DND-41 (cell line): ENCODE measurements around the gene FOXF2.

ENCODE experiments used
- ATAC-seq: fragments of 200-7000 bp; cut with Tn5 transposase; 3 replicates; pipeline ENCODE4 v1.9.1; 2021; ENCODE audit warnings: low read depth; ENCODE audit not compliant: insufficient read depth
- DNase-seq: peaks from one replicate; pipeline ENCODE4 v3.0.0-alpha.2; 2020
- H2AFZ ChIP-seq: 2 replicates; pipeline ENCODE4 v1.6.0; 2012; ENCODE audit warnings: low read depth, low read length
- H3K27ac ChIP-seq: 2 replicates; pipeline ENCODE4 v1.5.1; 2012; ENCODE audit warnings: low read length, inconsistent platforms
- H3K27me3 ChIP-seq: fragments of 200-600 bp; sonication (generic); 2 replicates; pipeline ENCODE4 v1.6.0; 2012; ENCODE audit warnings: low read length, mild to moderate bottlenecking, inconsistent platforms; ENCODE audit not compliant: insufficient read depth, poor library complexity
- H3K36me3 ChIP-seq: 2 replicates; pipeline ENCODE4 v1.5.1; 2012; ENCODE audit warnings: low read length, inconsistent platforms; ENCODE audit not compliant: insufficient read depth
- H3K4me1 ChIP-seq: 2 replicates; pipeline ENCODE4 v1.5.1; 2012; ENCODE audit warnings: mild to moderate bottlenecking, low read length; ENCODE audit not compliant: insufficient read depth
- H3K4me2 ChIP-seq: 2 replicates; pipeline ENCODE4 v1.6.0; 2012; ENCODE audit warnings: mild to moderate bottlenecking, moderate library complexity, low read length, inconsistent platforms; ENCODE audit not compliant: insufficient read depth
- H3K4me3 ChIP-seq, 2 experiments: fragments of 200-600 bp in 1 of 2; shearing (Covaris generic) in 1 of 2; 2 replicates each; pipeline ENCODE4 v1.5.1; 2012 to 2016; ENCODE audit warnings: inconsistent platforms in 2 of 2, low read length in 2 of 2, mild to moderate bottlenecking in 2 of 2, low read depth in 1 of 2, moderate library complexity in 1 of 2
- H3K79me2 ChIP-seq: 2 replicates; pipeline ENCODE4 v1.6.0; 2012; ENCODE audit warnings: low read length, inconsistent platforms; ENCODE audit not compliant: insufficient read depth
- H3K9ac ChIP-seq: 2 replicates; pipeline ENCODE4 v1.6.0; 2012; ENCODE audit warnings: low read depth, mild to moderate bottlenecking, inconsistent platforms, low read length, moderate library complexity
- H3K9me3 ChIP-seq: 2 replicates; pipeline ENCODE4 v1.5.1; 2012; ENCODE audit warnings: low read length, moderate library complexity, mild to moderate bottlenecking, inconsistent platforms; ENCODE audit not compliant: insufficient read depth, severe bottlenecking
- H4K20me1 ChIP-seq: 2 replicates; pipeline ENCODE4 v1.6.0; 2012; ENCODE audit warnings: low read length; ENCODE audit not compliant: insufficient read depth
- CTCF ChIP-seq: IDR thresholded peaks from 2 replicates; pipeline ENCODE4 v1.5.1; 2012; ENCODE audit warnings: borderline replicate concordance, low read length, moderate library complexity, mild to moderate bottlenecking; ENCODE audit not compliant: poor library complexity, severe bottlenecking; ENCODE audit errors: extremely low read depth
- EZH2 ChIP-seq: IDR thresholded peaks from 3 replicates; pipeline ENCODE4 v1.6.1; 2012; ENCODE audit warnings: borderline replicate concordance, low read depth, mild to moderate bottlenecking, moderate library complexity, low read length, inconsistent platforms; ENCODE audit not compliant: severe bottlenecking

The FOXF2 gene

DNA sequence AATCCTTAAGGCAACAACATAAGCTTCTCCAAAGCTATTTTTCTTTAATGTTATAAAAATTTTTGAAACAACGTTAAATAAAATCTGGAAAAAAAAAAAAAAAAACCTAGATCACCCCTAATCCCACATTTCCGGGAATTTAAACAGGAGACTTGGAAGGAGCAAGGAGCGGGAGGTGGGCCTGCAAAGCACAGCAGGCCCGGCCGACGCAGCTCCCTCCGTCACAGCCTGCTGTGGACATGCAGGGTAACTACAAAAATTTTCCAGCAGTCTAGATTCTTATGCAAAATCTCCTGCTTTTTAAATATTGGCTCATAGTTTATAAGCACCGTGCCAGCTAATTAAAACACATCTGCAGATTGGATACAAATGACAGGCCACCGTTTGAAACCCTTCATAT is 23.5 kb downstream of the FOXF2 start:
- no peak overlapping the region for H3K27ac ChIP-seq
- H4K20me1 ChIP-seq: no peaks in the 10 kb centered on the region; the same call in 1 of the 2 replicates
- H3K27me3 ChIP-seq: no peaks in the 10 kb centered on the region
- no peak overlapping the region for H2AFZ ChIP-seq
- TF ChIP-seq CTCF: no peak
- no peak for TF ChIP-seq EZH2
- H3K36me3 ChIP-seq: no peaks in the 10 kb centered on the region
- no peaks in the 10 kb centered on the region for H3K79me2 ChIP-seq
- no peak overlapping the region for H3K4me3 ChIP-seq
- H3K4me1 ChIP-seq: no peaks in the 10 kb centered on the region
- H3K9ac ChIP-seq: no peak overlapping the region
- no peak overlapping the region for H3K4me2 ChIP-seq
- DNase-seq: no peak
- no peaks in the 10 kb centered on the region for H3K9me3 ChIP-seq
- ATAC-seq: no peak

DNA sequence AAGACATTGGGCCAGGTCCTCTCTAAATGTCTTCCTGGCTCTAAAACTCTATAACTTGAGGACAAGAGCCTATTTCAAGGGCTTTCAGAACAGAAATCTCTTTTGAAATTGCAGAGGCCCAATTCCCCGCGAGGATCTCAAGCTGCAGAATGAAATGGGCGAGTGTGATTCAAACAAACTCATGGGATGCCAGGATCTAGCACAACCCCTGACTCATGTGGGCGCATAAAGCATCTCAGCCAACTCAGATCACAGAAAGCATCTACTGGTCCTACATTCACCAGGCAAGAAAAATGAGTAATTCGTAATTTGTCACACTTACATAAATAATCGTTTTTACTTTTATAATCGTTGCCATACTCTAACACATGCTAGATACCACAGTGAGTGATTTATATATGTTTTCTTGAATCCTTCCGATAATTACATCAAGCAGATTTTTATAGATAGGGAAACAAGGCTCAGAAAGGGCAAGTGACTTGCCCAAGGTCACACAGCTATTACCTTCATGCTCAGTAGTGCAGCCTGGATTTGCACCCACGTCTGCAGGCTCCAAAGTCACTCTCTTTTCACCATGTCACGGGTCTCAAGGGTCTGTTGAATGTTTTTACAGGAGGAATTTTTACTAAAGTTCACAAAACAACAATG is 26.2 kb downstream of the FOXF2 start:
- Histone ChIP-seq H3K27me3 (no peaks in the 10 kb centered on the region), H3K4me2 (no peak overlapping the region), H3K79me2 (no peaks in the 10 kb centered on the region), H3K27ac (no peak overlapping the region), H3K9ac (no peak overlapping the region), H3K9me3 (no peaks in the 10 kb centered on the region), H4K20me1 (no peaks in the 10 kb centered on the region; the same call in 1 of the 2 replicates), H3K4me3 (no peak overlapping the region), H3K36me3 (no peaks in the 10 kb centered on the region), H3K4me1 (no peaks in the 10 kb centered on the region), H2AFZ (no peak overlapping the region)
- ATAC-seq (no peak), DNase-seq (no peak)
- TF ChIP-seq CTCF (no peak), EZH2 (no peak)

GRCh38 chr6:1416191-1416760 is 26.9 kb downstream of the FOXF2 start:
- TF ChIP-seq EZH2 (no peak), CTCF (no peak)
- DNase-seq (no peak), ATAC-seq (no peak)
- Histone ChIP-seq H4K20me1 (no peaks in the 10 kb centered on the region; the same call in 1 of the 2 replicates), H3K27ac (no peak overlapping the region), H3K79me2 (no peaks in the 10 kb centered on the region), H2AFZ (no peak overlapping the region), H3K4me2 (no peak overlapping the region), H3K9me3 (peaks cover 2% of the 10 kb centered on the region), H3K4me3 (no peak overlapping the region), H3K36me3 (no peaks in the 10 kb centered on the region), H3K4me1 (no peaks in the 10 kb centered on the region), H3K27me3 (no peaks in the 10 kb centered on the region), H3K9ac (no peak overlapping the region)
